Epithelial cell of proximal tubule (primary cell): Measurements from ENCODE around the gene ZNF546. TPM values are rescaled to one million over a fixed set of nuclear protein-coding genes. Genes with fewer than 3 reads are reported as not detected.

Source experiments
- DNase-seq: peaks from one replicate; pipeline ENCODE4 v3.0.0-alpha.2; 2011; ENCODE audit warnings: low read depth
- H3K4me3 ChIP-seq: 2 replicates; pipeline ENCODE4 v1.5.1; 2011; ENCODE audit warnings: low read depth, mild to moderate bottlenecking, low read length
- total RNA-seq: library from RNA; depleted of rRNA; stranded (reverse); fragments of >200 nt; gene quantifications from 2 replicates; pipeline ENCODE4 v1.2.3, GENCODE V29; 2015
- TF ChIP-seq, protein P1 (sequence below): conservative IDR thresholded peaks from 2 replicates; pipeline ENCODE4 v1.5.1; 2012; ENCODE audit warnings: low read depth, mild to moderate bottlenecking, low read length

Gene ZNF546
- total RNA-seq, 1 donor from 2014 or later, result 0.17 TPM

- TF ChIP-seq, protein P1, sequence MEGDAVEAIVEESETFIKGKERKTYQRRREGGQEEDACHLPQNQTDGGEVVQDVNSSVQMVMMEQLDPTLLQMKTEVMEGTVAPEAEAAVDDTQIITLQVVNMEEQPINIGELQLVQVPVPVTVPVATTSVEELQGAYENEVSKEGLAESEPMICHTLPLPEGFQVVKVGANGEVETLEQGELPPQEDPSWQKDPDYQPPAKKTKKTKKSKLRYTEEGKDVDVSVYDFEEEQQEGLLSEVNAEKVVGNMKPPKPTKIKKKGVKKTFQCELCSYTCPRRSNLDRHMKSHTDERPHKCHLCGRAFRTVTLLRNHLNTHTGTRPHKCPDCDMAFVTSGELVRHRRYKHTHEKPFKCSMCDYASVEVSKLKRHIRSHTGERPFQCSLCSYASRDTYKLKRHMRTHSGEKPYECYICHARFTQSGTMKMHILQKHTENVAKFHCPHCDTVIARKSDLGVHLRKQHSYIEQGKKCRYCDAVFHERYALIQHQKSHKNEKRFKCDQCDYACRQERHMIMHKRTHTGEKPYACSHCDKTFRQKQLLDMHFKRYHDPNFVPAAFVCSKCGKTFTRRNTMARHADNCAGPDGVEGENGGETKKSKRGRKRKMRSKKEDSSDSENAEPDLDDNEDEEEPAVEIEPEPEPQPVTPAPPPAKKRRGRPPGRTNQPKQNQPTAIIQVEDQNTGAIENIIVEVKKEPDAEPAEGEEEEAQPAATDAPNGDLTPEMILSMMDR, result no peak
- no peak for DNase-seq
- H3K4me3 ChIP-seq, result no peak overlapping the region
Measured at GRCh38 chr19:39998501-39998900, 1.6 kb downstream of the ZNF546 start.

- H3K4me3 ChIP-seq, result no peak overlapping the region
- TF ChIP-seq, protein P1, result no peak
- DNase-seq, result no peak
Measured at GRCh38 chr19:40005691-40006272, 8.9 kb downstream of the ZNF546 start.

GRCh38 chr19:40006273-40006691 is 9.4 kb downstream of the ZNF546 start:
- DNase-seq, result no peak
- no peak overlapping the region for H3K4me3 ChIP-seq
- TF ChIP-seq, protein P1, result no peak

GRCh38 chr19:40009674-40010073 is 12.8 kb downstream of the ZNF546 start:
- no peak overlapping the region for H3K4me3 ChIP-seq
- TF ChIP-seq, protein P1, result no peak
- DNase-seq, result no peak

- no peak overlapping the region for H3K4me3 ChIP-seq
- TF ChIP-seq, protein P1, result no peak
- DNase-seq, result no peak
Measured at GRCh38 chr19:40013991-40014390, 17.1 kb downstream of the ZNF546 start.

GRCh38 chr19:40023969-40024368 is 27.1 kb downstream of the ZNF546 start:
- TF ChIP-seq, protein P1, result no peak
- no peak for DNase-seq
- no peak overlapping the region for H3K4me3 ChIP-seq

DNA sequence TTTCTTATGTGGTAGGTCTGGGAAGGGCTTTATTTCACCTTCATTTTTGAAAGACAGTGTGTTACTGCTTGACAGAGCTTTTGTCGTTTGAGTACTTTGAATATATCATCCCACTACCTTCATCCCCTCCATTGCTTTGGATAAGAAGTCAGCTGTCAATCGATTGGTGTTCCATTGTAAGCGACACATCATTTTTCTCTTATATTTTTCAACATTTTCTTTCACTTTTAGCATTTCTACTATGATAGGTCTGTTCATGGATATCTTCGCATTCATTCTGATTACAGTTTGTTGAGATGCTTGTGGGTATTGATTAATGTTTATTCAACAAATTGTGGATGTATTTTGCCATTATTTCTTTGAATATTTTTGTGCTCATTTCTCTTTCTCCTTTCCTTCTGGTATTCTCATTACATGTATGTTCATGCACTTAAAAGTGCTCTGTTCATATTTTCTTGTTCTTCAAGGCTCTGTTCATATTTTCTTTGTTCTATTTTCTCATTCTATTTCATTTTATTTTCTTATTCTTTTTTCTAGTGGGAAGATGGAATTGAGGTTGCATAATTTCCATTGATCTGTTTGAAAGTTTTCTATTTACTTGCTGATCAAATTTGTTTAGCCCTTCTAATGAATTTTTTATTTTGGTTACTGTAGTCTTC is 29.2 kb downstream of the ZNF546 start:
- TF ChIP-seq, protein P1, result no peak
- no peak overlapping the region for H3K4me3 ChIP-seq
- no peak for DNase-seq
